B cell (primary cell): ENCODE data around the gene EXOC4. TPM values are rescaled to one million over a fixed set of nuclear protein-coding genes. Genes with fewer than 3 reads are reported as not detected.

Experiments used
- ATAC-seq: fragments of 200-7000 bp; cut with Tn5 transposase; one replicate; pipeline ENCODE4 v1.10.0; 2021; ENCODE audit warnings: low read depth, mild to moderate bottlenecking, moderate number of reproducible peaks, moderate library complexity
- CTCF ChIA-PET: fragments of 350-600 bp; sonication (Branson Sonifier 250); formaldehyde crosslinking; loops from one replicate; lab custom pipeline; 2021; ENCODE audit warnings: antibody characterized with exemption, inconsistent platforms; lab: Charles Lee
- POLR2A ChIA-PET: fragments of 350-600 bp; sonication (Branson Sonifier 250); formaldehyde crosslinking; loops from one replicate; lab custom pipeline; 2021; ENCODE audit warnings: antibody characterized with exemption; lab: Charles Lee
- DNase-seq: peaks from one replicate; pipeline ENCODE4 v3.0.0; 2013
- H2AFZ ChIP-seq: 2 replicates; pipeline ENCODE4 v1.6.1; 2012; ENCODE audit warnings: mild to moderate bottlenecking, low read depth, low read length; ENCODE audit not compliant: insufficient read depth, poor library complexity, severe bottlenecking
- H3K27ac ChIP-seq, 2 donors: 1 replicate in 1 of 2; 2 replicates in 1 of 2; pipeline ENCODE4 v1.5.1; 2012 to 2013; ENCODE audit warnings: low read length in 2 of 2, mild to moderate bottlenecking in 2 of 2, moderate library complexity in 1 of 2
- H3K27me3 ChIP-seq, 4 experiments: fragments of 200-600 bp in 1 of 4; sonication (generic) in 1 of 4; replicated peaks in 1 of 4; 1 replicate in 2 of 4; 2 replicates in 2 of 4; pipeline versions ENCODE4 v1.6.1 to v1.7.0; 2013 to 2016; ENCODE audit warnings: low read length in 3 of 4, mild to moderate bottlenecking in 2 of 4, mixed read lengths in 1 of 4, moderate library complexity in 1 of 4; ENCODE audit not compliant: insufficient read depth in 4 of 4, control insufficient read depth in 3 of 4; ENCODE audit errors: control extremely low read depth in 1 of 4
- H3K36me3 ChIP-seq, 2 experiments: replicated peaks in 1 of 2; 1 replicate in 1 of 2; 2 replicates in 1 of 2; pipeline versions ENCODE4 v1.6.1 to v1.7.1; 2013; ENCODE audit warnings: low read length in 1 of 2; ENCODE audit not compliant: insufficient read depth in 2 of 2, control insufficient read depth in 1 of 2; ENCODE audit errors: control extremely low read depth in 1 of 2, extremely low read depth in 1 of 2
- H3K4me1 ChIP-seq, 2 donors: fragments of 200-600 bp in 1 of 2; sonication (generic) in 1 of 2; 1 replicate in 1 of 2; 2 replicates in 1 of 2; pipeline versions ENCODE4 v1.5.1 to v1.6.1; 2013 to 2017; ENCODE audit warnings: low read length in 2 of 2; ENCODE audit not compliant: control insufficient read depth in 2 of 2, insufficient read depth in 2 of 2
- H3K4me2 ChIP-seq: replicated peaks from 2 replicates; pipeline ENCODE3; 2012; ENCODE audit warnings: mild to moderate bottlenecking, low read depth, low read length; ENCODE audit not compliant: poor library complexity, severe bottlenecking
- H3K4me3 ChIP-seq, 5 experiments: fragments of 200-600 bp in 1 of 5; sonication (generic) in 1 of 5; 1 replicate in 3 of 5; 2 replicates in 2 of 5; pipeline versions ENCODE4 v1.5.1 to v1.7.0; 2011 to 2016; ENCODE audit warnings: low read length in 4 of 5, mild to moderate bottlenecking in 4 of 5, low read depth in 2 of 5, control low read depth in 1 of 5, moderate library complexity in 1 of 5; ENCODE audit not compliant: insufficient read depth in 1 of 5; ENCODE audit errors: control extremely low read depth in 1 of 5, extremely low read depth in 1 of 5
- H3K79me2 ChIP-seq: fragments of 200-600 bp; sonication (generic); one replicate; pipeline ENCODE4 v1.6.0; 2016; ENCODE audit warnings: low read length; ENCODE audit not compliant: control insufficient read depth, insufficient read depth
- H3K9ac ChIP-seq: fragments of 200-600 bp; sonication (generic); 2 replicates; pipeline ENCODE4 v1.6.1; 2017; ENCODE audit warnings: mild to moderate bottlenecking, low read length, moderate library complexity
- H3K9me3 ChIP-seq, 3 donors: one replicate each; pipeline versions ENCODE4 v1.6.1 to v1.7.1; 2013; ENCODE audit warnings: low read length in 2 of 3; ENCODE audit not compliant: control insufficient read depth in 2 of 3, insufficient read depth in 1 of 3; ENCODE audit errors: control extremely low read depth in 1 of 3
- H4K20me1 ChIP-seq: 2 replicates; pipeline ENCODE4 v1.6.0; 2012; ENCODE audit warnings: mild to moderate bottlenecking, low read length; ENCODE audit not compliant: insufficient read depth, control insufficient read depth, poor library complexity, severe bottlenecking
- H3K27ac Mint-ChIP-seq: one replicate; pipeline ENCODE4 v1.8.0; 2021; ENCODE audit warnings: mixed read lengths
- H3K27me3 Mint-ChIP-seq: one replicate; pipeline ENCODE4 v1.8.0; 2021; ENCODE audit warnings: mixed read lengths
- H3K4me1 Mint-ChIP-seq: one replicate; pipeline ENCODE4 v1.8.0; 2021; ENCODE audit warnings: mixed read lengths
- H3K4me3 Mint-ChIP-seq: one replicate; pipeline ENCODE4 v1.8.0; 2021; ENCODE audit warnings: mixed read lengths
- H3K9me3 Mint-ChIP-seq: one replicate; pipeline ENCODE4 v1.8.0; 2022; ENCODE audit warnings: mixed read lengths; ENCODE audit not compliant: insufficient read depth
- EZH2 ChIP-seq: IDR thresholded peaks from 2 replicates; pipeline ENCODE4 v1.6.1; 2012; ENCODE audit warnings: borderline replicate concordance, low read depth, mild to moderate bottlenecking, moderate library complexity, low read length; ENCODE audit not compliant: insufficient read depth, poor library complexity, severe bottlenecking
- WGBS: methylation state at CpG from one replicate; pipeline ENCODE4 v1.1.5; 2013; ENCODE audit warnings: missing lambda C conversion rate; ENCODE audit not compliant: insufficient coverage; 5-methylcytosine and 5-hydroxymethylcytosine counted together
- intact Hi-C: fragments of 100-400 bp; cut with micrococcal nuclease; formaldehyde crosslinking; loops from one replicate; pipeline ENCODE4 v1.10.0; 2022
- polyA plus RNA-seq: library from polyadenylated mRNA; depleted of rRNA; stranded (reverse); fragments of >200 nt; gene quantifications from 2 replicates; pipeline ENCODE4 v1.2.3, GENCODE V29; 2012
- total RNA-seq, 2 donors: library from RNA; stranded (reverse); fragments of 120-200 nt in 1 of 2; gene quantifications; 1 replicate in 1 of 2; 2 replicates in 1 of 2; pipeline versions ENCODE4 v1.2.3 to v1.2.4, GENCODE V29; 2013 to 2022
- TF ChIP-seq, protein P1 (sequence below): fragments of 200-600 bp; IDR thresholded peaks from one replicate; pipeline ENCODE4 v1.8.0; 2022; ENCODE audit warnings: antibody characterized with exemption, mild to moderate bottlenecking

The EXOC4 gene
- total and polyA plus RNA-seq, 2 donors (not counting 1 experiment from before 2014, with no cell fraction given) = 16.7 to 135 TPM

DNA sequence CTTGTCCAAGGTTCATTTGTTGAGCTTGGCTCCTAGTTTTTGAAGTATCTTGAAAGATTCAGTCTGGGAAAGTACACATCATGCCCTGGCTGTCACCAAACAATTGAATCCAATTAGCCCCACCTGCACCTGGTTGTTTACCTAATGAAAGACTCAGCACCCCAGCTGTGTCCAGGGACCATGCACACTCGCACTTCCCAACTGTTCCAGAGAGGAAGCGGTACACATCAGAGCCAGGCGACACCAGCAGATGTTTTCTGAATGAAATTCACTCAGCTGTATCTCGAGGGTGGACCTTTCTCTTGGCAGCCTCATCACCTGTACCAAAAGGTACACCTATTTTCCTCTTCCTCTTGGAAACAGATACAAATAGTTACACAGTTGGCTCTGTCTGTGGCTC is 657.9 kb downstream of the EXOC4 start:
- no peaks in the 10 kb centered on the region for H3K27me3 ChIP-seq
- DNase-seq = no peak
- no peak overlapping the region for H3K4me3 ChIP-seq
- 87% methylated on average over 4 of the region's 4 CpGs for WGBS
- H3K4me2 ChIP-seq = no peak overlapping the region
- no peaks in the 10 kb centered on the region for H3K79me2 ChIP-seq
- TF ChIP-seq EZH2 = no peak
- no peak overlapping the region for H3K9ac ChIP-seq
- no peaks in the 10 kb centered on the region for H3K4me1 Mint-ChIP-seq
- no peaks in the 10 kb centered on the region for H3K27me3 Mint-ChIP-seq
- H3K4me3 Mint-ChIP-seq = no peak overlapping the region
- H4K20me1 ChIP-seq = no peaks in the 10 kb centered on the region
- no peaks in the 10 kb centered on the region for H3K4me1 ChIP-seq
- POLR2A ChIA-PET = no interaction called here
- ATAC-seq = no peak
- H3K27ac ChIP-seq = no peak overlapping the region
- no peaks in the 10 kb centered on the region for H3K9me3 Mint-ChIP-seq
- no peak overlapping the region for H2AFZ ChIP-seq
- no peaks in the 10 kb centered on the region for H3K9me3 ChIP-seq
- H3K27ac Mint-ChIP-seq = no peak overlapping the region
- CTCF ChIA-PET = no interaction called here
- intact Hi-C loops = no loop called here
- H3K36me3 ChIP-seq = no peaks in the 10 kb centered on the region

DNA sequence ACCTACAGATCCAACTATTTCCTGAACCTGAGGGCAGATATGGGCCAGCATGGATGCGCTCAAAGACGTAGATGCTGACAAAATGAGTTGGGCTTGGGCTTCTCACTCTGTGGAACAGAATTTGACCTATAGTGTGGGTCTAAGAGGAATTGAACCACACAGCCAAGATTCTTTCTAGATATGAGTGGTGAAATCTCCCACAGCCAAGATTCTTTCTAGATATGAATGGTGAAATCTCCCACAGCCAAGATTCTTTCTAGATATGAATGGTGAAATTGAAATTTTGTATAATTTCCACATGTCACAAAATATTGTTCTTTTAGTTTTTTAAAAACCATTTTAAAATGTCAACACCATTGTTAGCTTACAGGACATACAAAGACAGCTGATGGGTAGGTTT is 658.8 kb downstream of the EXOC4 start:
- Histone ChIP-seq H3K9ac (no peak overlapping the region), H2AFZ (no peak overlapping the region), H3K27me3 (no peaks in the 10 kb centered on the region), H3K4me3 (no peak overlapping the region), H4K20me1 (no peaks in the 10 kb centered on the region), H3K36me3 (no peaks in the 10 kb centered on the region), H3K4me1 (no peaks in the 10 kb centered on the region), H3K4me2 (no peak overlapping the region), H3K79me2 (no peaks in the 10 kb centered on the region), H3K27ac (no peak overlapping the region), H3K9me3 (no peaks in the 10 kb centered on the region)
- intact Hi-C loops = no loop called here
- no peak for ATAC-seq
- DNase-seq = no peak
- CTCF ChIA-PET = no interaction called here
- H3K27me3 Mint-ChIP-seq = no peaks in the 10 kb centered on the region
- H3K4me1 Mint-ChIP-seq = no peaks in the 10 kb centered on the region
- POLR2A ChIA-PET = no interaction called here
- H3K9me3 Mint-ChIP-seq = no peaks in the 10 kb centered on the region
- WGBS = no CpG with 5 or more reads among the region's 2 CpGs
- no peak overlapping the region for H3K27ac Mint-ChIP-seq
- no peak for TF ChIP-seq EZH2
- TF ChIP-seq, protein P1, sequence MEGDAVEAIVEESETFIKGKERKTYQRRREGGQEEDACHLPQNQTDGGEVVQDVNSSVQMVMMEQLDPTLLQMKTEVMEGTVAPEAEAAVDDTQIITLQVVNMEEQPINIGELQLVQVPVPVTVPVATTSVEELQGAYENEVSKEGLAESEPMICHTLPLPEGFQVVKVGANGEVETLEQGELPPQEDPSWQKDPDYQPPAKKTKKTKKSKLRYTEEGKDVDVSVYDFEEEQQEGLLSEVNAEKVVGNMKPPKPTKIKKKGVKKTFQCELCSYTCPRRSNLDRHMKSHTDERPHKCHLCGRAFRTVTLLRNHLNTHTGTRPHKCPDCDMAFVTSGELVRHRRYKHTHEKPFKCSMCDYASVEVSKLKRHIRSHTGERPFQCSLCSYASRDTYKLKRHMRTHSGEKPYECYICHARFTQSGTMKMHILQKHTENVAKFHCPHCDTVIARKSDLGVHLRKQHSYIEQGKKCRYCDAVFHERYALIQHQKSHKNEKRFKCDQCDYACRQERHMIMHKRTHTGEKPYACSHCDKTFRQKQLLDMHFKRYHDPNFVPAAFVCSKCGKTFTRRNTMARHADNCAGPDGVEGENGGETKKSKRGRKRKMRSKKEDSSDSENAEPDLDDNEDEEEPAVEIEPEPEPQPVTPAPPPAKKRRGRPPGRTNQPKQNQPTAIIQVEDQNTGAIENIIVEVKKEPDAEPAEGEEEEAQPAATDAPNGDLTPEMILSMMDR = no peak
- no peak overlapping the region for H3K4me3 Mint-ChIP-seq
